Suprapubic skin (tissue), 4 donors: ENCODE data around the gene PRR20G. TPM values are rescaled to one million over a fixed set of nuclear protein-coding genes. Genes with fewer than 3 reads are reported as not detected.

Experiments
- DNase-seq, 2 donors: peaks; one replicate each; pipeline ENCODE4 v3.0.0-alpha.2; 2019; ENCODE audit warnings: low spot score in 2 of 2
- H3K27ac ChIP-seq: fragments of 200-600 bp; sonication (generic); one replicate; pipeline ENCODE4 v1.5.1; 2019
- H3K27me3 ChIP-seq: fragments of 200-600 bp; sonication (generic); one replicate; pipeline ENCODE4 v1.5.1; 2019
- H3K36me3 ChIP-seq: fragments of 200-600 bp; sonication (generic); one replicate; pipeline ENCODE4 v1.5.1; 2019
- H3K4me1 ChIP-seq: fragments of 200-600 bp; sonication (generic); one replicate; pipeline ENCODE4 v1.5.1; 2019
- H3K4me3 ChIP-seq: fragments of 200-600 bp; sonication (generic); one replicate; pipeline ENCODE4 v1.5.1; 2019; ENCODE audit warnings: mild to moderate bottlenecking
- H3K9me3 ChIP-seq: fragments of 200-600 bp; sonication (generic); one replicate; pipeline ENCODE4 v1.5.1; 2019
- CTCF ChIP-seq, 2 donors: fragments of 200-600 bp in 1 of 2; fragments of 450-650 bp in 1 of 2; sonication (generic) in 1 of 2; IDR thresholded peaks; one replicate each; pipeline ENCODE4 v1.5.1; 2016 to 2019; ENCODE audit warnings: antibody characterized with exemption in 2 of 2, mild to moderate bottlenecking in 1 of 2, moderate library complexity in 1 of 2
- EP300 ChIP-seq: sonication (generic); formaldehyde crosslinking; IDR thresholded peaks from one replicate; pipeline ENCODE4 v1.6.1; 2017; ENCODE audit warnings: antibody characterized with exemption
- POLR2A ChIP-seq, 2 donors: fragments of 450-650 bp; IDR thresholded peaks; one replicate each; pipeline ENCODE4 v1.6.1; 2017; ENCODE audit warnings: antibody characterized with exemption in 2 of 2, mild to moderate bottlenecking in 2 of 2, moderate library complexity in 2 of 2
- POLR2AphosphoS5 ChIP-seq, 3 donors: sonication (generic); formaldehyde crosslinking; IDR thresholded peaks; one replicate each; pipeline ENCODE4 v1.6.1; 2017; ENCODE audit warnings: antibody characterized with exemption in 3 of 3
- WGBS: methylation state at CpG from one replicate; pipeline ENCODE4 v1.1.5; 2018; 5-methylcytosine and 5-hydroxymethylcytosine counted together
- total RNA-seq, 4 donors: library from RNA; depleted of rRNA; stranded (reverse); fragments of >200 nt; gene quantifications; one replicate each; pipeline ENCODE4 v1.1.0, GENCODE V29; 2016

The PRR20G gene
- total RNA-seq, 4 donors from 2014 or later, result not detected

GRCh38 chr3:127273206-127273605 is 14.6 kb downstream of the PRR20G start:
- WGBS, result 42% methylated on average over 2 of the region's 2 CpGs
- DNase-seq, result no peak
- TF ChIP-seq POLR2AphosphoS5 (IDR thresholded peaks at IDR 0.05) (no peak), CTCF (IDR thresholded peaks at IDR 0.05) (no peak), POLR2A (IDR thresholded peaks at IDR 0.05) (no peak), EP300 (no peak)
- Histone ChIP-seq H3K27me3 (no peaks in the 10 kb centered on the region), H3K4me1 (no peaks in the 10 kb centered on the region), H3K4me3 (no peak overlapping the region), H3K27ac (no peak overlapping the region), H3K36me3 (no peaks in the 10 kb centered on the region), H3K9me3 (peaks cover 5% of the 10 kb centered on the region)

- H3K9me3 ChIP-seq, result peaks cover 5% of the 10 kb centered on the region
- H3K36me3 ChIP-seq, result no peaks in the 10 kb centered on the region
- TF ChIP-seq CTCF (IDR thresholded peaks at IDR 0.05) (no peak), POLR2A (IDR thresholded peaks at IDR 0.05) (no peak), POLR2AphosphoS5 (IDR thresholded peaks at IDR 0.05) (no peak), EP300 (no peak)
- no peak overlapping the region for H3K27ac ChIP-seq
- H3K4me1 ChIP-seq, result no peaks in the 10 kb centered on the region
- 59% methylated on average over 10 of the region's 10 CpGs for WGBS
- H3K27me3 ChIP-seq, result peaks cover 3% of the 10 kb centered on the region
- no peak for DNase-seq
- H3K4me3 ChIP-seq, result no peak overlapping the region
Observed at GRCh38 chr3:127266186-127266585, 21.7 kb downstream of the PRR20G start.

- H3K9me3 ChIP-seq, result peaks cover 5% of the 10 kb centered on the region
- no peak overlapping the region for H3K4me3 ChIP-seq
- H3K27ac ChIP-seq, result no peak overlapping the region
- H3K27me3 ChIP-seq, result peaks cover 3% of the 10 kb centered on the region
- no peak for DNase-seq
- no peaks in the 10 kb centered on the region for H3K36me3 ChIP-seq
- H3K4me1 ChIP-seq, result no peaks in the 10 kb centered on the region
- 95% methylated on average over 5 of the region's 7 CpGs for WGBS
- TF ChIP-seq POLR2A (IDR thresholded peaks at IDR 0.05) (no peak), POLR2AphosphoS5 (IDR thresholded peaks at IDR 0.05) (no peak), CTCF (IDR thresholded peaks at IDR 0.05) (no peak), EP300 (no peak)
Observed at GRCh38 chr3:127265581-127265981, 22.3 kb downstream of the PRR20G start.

GRCh38 chr3:127264794-127265514 is 22.9 kb downstream of the PRR20G start:
- H3K4me3 ChIP-seq, result no peak overlapping the region
- DNase-seq, result no peak
- H3K27ac ChIP-seq, result no peak overlapping the region
- no peaks in the 10 kb centered on the region for H3K4me1 ChIP-seq
- H3K27me3 ChIP-seq, result peaks cover 3% of the 10 kb centered on the region
- WGBS, result 90% methylated on average over 11 of the region's 11 CpGs
- no peak for TF ChIP-seq CTCF (IDR thresholded peaks at IDR 0.05)
- no peak for TF ChIP-seq POLR2AphosphoS5 (IDR thresholded peaks at IDR 0.05)
- no peak for TF ChIP-seq EP300
- TF ChIP-seq POLR2A (IDR thresholded peaks at IDR 0.05), result no peak
- H3K36me3 ChIP-seq, result no peaks in the 10 kb centered on the region
- peaks cover 5% of the 10 kb centered on the region for H3K9me3 ChIP-seq

GRCh38 chr3:127264292-127264691 is 23.6 kb downstream of the PRR20G start:
- DNase-seq, result no peak
- 55% methylated on average over 5 of the region's 5 CpGs for WGBS
- no peaks in the 10 kb centered on the region for H3K36me3 ChIP-seq
- H3K4me3 ChIP-seq, result no peak overlapping the region
- no peak for TF ChIP-seq CTCF (IDR thresholded peaks at IDR 0.05)
- TF ChIP-seq POLR2AphosphoS5 (IDR thresholded peaks at IDR 0.05), result no peak
- TF ChIP-seq EP300, result no peak
- no peak for TF ChIP-seq POLR2A (IDR thresholded peaks at IDR 0.05)
- H3K27ac ChIP-seq, result no peak overlapping the region
- H3K27me3 ChIP-seq, result peaks cover 3% of the 10 kb centered on the region
- H3K9me3 ChIP-seq, result peaks cover 5% of the 10 kb centered on the region
- H3K4me1 ChIP-seq, result no peaks in the 10 kb centered on the region
